K562 (cell line): ENCODE results near the gene SIGLEC6. TPM values are rescaled to one million over a fixed set of nuclear protein-coding genes. Genes with fewer than 3 reads are reported as not detected.

Experiments used
- CBX2 ChIP-seq: fragments of 200-600 bp; sonication (generic); IDR thresholded peaks from one replicate; pipeline ENCODE4 v1.6.1; 2012; ENCODE audit warnings: mild to moderate bottlenecking, low read length, inconsistent platforms; ENCODE audit not compliant: insufficient read depth, poor library complexity, severe bottlenecking
- CXXC5 ChIP-seq: fragments of 250-450 bp; sonication (Bioruptor Pico); IDR thresholded peaks from 2 replicates; pipeline ENCODE4 v1.8.0; 2022; ENCODE audit warnings: inconsistent platforms, mild to moderate bottlenecking, moderate library complexity
- DLX4 ChIP-seq: fragments of 250-450 bp; sonication (Bioruptor Pico); IDR thresholded peaks from 2 replicates; pipeline ENCODE4 v1.6.1; 2021; ENCODE audit warnings: mild to moderate bottlenecking
- ELK1 ChIP-seq: sonication (generic); formaldehyde crosslinking; IDR thresholded peaks from 2 replicates; pipeline ENCODE4 v1.8.1; 2022; ENCODE audit warnings: missing genetic modification reagents
- GABPB2 ChIP-seq: fragments of 250-450 bp; sonication (Bioruptor Pico); conservative IDR thresholded peaks from 2 replicates; pipeline ENCODE4 v1.5.1; 2021; ENCODE audit warnings: mild to moderate bottlenecking
- JUNB ChIP-seq: fragments of 450-650 bp; formaldehyde crosslinking; conservative IDR thresholded peaks from 2 replicates; pipeline ENCODE4 v1.4.0; 2020; ENCODE audit warnings: mild to moderate bottlenecking
- LARP7 ChIP-seq: fragments of 450-650 bp; IDR thresholded peaks from 2 replicates; pipeline ENCODE4 v1.6.1; 2016
- MYC ChIP-seq, 2 experiments: fragments of 250-450 bp in 1 of 2; sonication (Bioruptor Pico) in 1 of 2; IDR thresholded peaks; 2 replicates each; pipeline versions ENCODE4 v1.5.1 to v1.6.1; 2012 to 2021; ENCODE audit warnings: low read depth in 2 of 2, borderline replicate concordance in 1 of 2, improper control_type of control experiment in 1 of 2, low read length in 1 of 2, mild to moderate bottlenecking in 1 of 2, moderate library complexity in 1 of 2
- NR3C1 ChIP-seq: sonication (generic); formaldehyde crosslinking; IDR thresholded peaks from 2 replicates; pipeline ENCODE4 v1.8.1; 2022; ENCODE audit warnings: missing genetic modification reagents
- RAD51 ChIP-seq: fragments of 450-650 bp; IDR thresholded peaks from 2 replicates; pipeline ENCODE4 v1.7.1; 2016; ENCODE audit warnings: low read depth, mild to moderate bottlenecking, borderline replicate concordance
- SMARCA4 ChIP-seq: fragments of 450-650 bp; IDR thresholded peaks from 2 replicates; pipeline ENCODE4 v1.6.1; 2016
- SUPT5H ChIP-seq: fragments of 450-650 bp; IDR thresholded peaks from 2 replicates; pipeline ENCODE4 v1.6.1; 2016
- TCFL5 ChIP-seq: fragments of 250-450 bp; sonication (Bioruptor Pico); conservative IDR thresholded peaks from 2 replicates; pipeline ENCODE4 v1.6.1; 2021; ENCODE audit warnings: mild to moderate bottlenecking, moderate library complexity, matching md5 sums
- ZNF146 ChIP-seq: IDR thresholded peaks from one replicate; pipeline ENCODE4 v1.6.1; 2018; ENCODE audit warnings: missing compliant biosample characterization; ENCODE audit not compliant: unreplicated experiment
- ZNF232 ChIP-seq: sonication (generic); formaldehyde crosslinking; IDR thresholded peaks from 2 replicates; pipeline ENCODE4 v1.8.0; 2022; ENCODE audit warnings: mild to moderate bottlenecking, missing genetic modification reagents
- ZNF324 ChIP-seq: fragments of 250-450 bp; sonication (Bioruptor Pico); IDR thresholded peaks from 2 replicates; pipeline ENCODE4 v1.4.0; 2020; ENCODE audit warnings: mild to moderate bottlenecking
- polyA plus RNA-seq, 8 experiments: library from polyadenylated mRNA; depleted of rRNA in 4 of 8; stranded (reverse) in 5 of 8; unstranded in 3 of 8; fragments of >200 nt; fragmentation: Nextera tagmentation in 2 of 8; fragmentation: Illumina TruSeq in 1 of 8; extraction: Ambion mirVana in 2 of 8; extraction: Trizol in 1 of 8; gene quantifications; 2 replicates each; pipeline versions ENCODE4 v1.2.1 to v1.2.3, GENCODE V29; 2011 to 2014; ENCODE audit warnings: inconsistent platforms in 1 of 8, missing spikeins in 1 of 8
- total RNA-seq, 7 experiments: library from RNA; depleted of rRNA in 6 of 7; stranded (reverse); fragments of >200 nt in 6 of 7; fragmentation: Illumina TruSeq in 2 of 7; extraction: Trizol in 2 of 7; gene quantifications; 2 replicates each; pipeline versions ENCODE4 v1.2.1 to v1.2.3, GENCODE V29; 2011 to 2021; ENCODE audit warnings: low replicate concordance in 1 of 7
- TF ChIP-seq, protein P1 (sequence below), 2 experiments: IDR thresholded peaks; 2 replicates each; pipeline ENCODE4 v1.6.1; 2012; ENCODE audit warnings: improper control_type of control experiment in 2 of 2, low read depth in 2 of 2, low read length in 2 of 2, borderline replicate concordance in 1 of 2
- TF ChIP-seq, protein P2 (sequence below): fragments of 150-350 bp; conservative IDR thresholded peaks from 2 replicates; pipeline ENCODE4 v1.6.1; 2014; ENCODE audit warnings: low read length
- TF ChIP-seq, protein P3 (sequence below), 2 experiments: fragments of 450-650 bp in 1 of 2; sonication (generic) in 1 of 2; formaldehyde crosslinking in 1 of 2; IDR thresholded peaks in 1 of 2; conservative IDR thresholded peaks in 1 of 2; 2 replicates each; pipeline versions ENCODE4 v1.6.1 to v1.8.1; 2016 to 2023; ENCODE audit warnings: mild to moderate bottlenecking in 2 of 2, moderate library complexity in 2 of 2, inconsistent platforms in 1 of 2, missing genetic modification reagents in 1 of 2
- TF ChIP-seq, protein P4 (sequence below): sonication (generic); formaldehyde crosslinking; IDR thresholded peaks from 2 replicates; pipeline ENCODE4 v1.9.0; 2022; ENCODE audit warnings: mild to moderate bottlenecking, missing genetic modification reagents

SIGLEC6 gene
- total and polyA plus RNA-seq, 9 of the 15 experiments (the other 6 are each of a cell fraction or from before 2014, with no cell fraction given) = 0.03 to 17.5 (median 0.71) TPM

DNA sequence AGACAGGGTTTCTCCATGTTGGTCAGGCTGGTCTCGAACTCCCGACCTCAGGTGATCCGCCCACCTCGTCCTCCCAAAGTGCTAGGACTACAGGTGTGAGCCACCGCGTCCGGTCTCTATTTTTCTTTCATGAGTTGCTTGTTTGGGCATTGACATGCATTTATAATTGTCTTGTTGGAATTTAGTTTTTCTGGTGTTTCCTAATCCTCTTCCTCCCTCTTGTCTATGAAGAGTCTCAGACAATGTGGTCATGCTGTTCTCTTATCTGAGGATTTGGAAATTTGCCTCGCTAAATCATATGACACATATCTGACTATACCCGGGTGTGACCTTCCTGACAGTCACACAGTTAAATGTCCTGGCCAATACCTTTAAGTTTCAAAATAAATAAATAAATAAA lies 60.5 kb downstream of the SIGLEC6 start (continued):
- TF ChIP-seq, protein P1, sequence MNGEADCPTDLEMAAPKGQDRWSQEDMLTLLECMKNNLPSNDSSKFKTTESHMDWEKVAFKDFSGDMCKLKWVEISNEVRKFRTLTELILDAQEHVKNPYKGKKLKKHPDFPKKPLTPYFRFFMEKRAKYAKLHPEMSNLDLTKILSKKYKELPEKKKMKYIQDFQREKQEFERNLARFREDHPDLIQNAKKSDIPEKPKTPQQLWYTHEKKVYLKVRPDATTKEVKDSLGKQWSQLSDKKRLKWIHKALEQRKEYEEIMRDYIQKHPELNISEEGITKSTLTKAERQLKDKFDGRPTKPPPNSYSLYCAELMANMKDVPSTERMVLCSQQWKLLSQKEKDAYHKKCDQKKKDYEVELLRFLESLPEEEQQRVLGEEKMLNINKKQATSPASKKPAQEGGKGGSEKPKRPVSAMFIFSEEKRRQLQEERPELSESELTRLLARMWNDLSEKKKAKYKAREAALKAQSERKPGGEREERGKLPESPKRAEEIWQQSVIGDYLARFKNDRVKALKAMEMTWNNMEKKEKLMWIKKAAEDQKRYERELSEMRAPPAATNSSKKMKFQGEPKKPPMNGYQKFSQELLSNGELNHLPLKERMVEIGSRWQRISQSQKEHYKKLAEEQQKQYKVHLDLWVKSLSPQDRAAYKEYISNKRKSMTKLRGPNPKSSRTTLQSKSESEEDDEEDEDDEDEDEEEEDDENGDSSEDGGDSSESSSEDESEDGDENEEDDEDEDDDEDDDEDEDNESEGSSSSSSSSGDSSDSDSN (IDR thresholded peaks at IDR 0.05; ENCODE audit: borderline replicate concordance in 1 of 2, low read depth in 2 of 2, low read length in 2 of 2) = no peak
- no peak for TF ChIP-seq ZNF232 (CRISPR knock-in tag)
- no peak for TF ChIP-seq CBX2
- no peak for TF ChIP-seq JUNB (CRISPR knock-in tag)
- TF ChIP-seq DLX4 (CRISPR knock-in tag) = no peak
- peak; percentile 52 for TF ChIP-seq SMARCA4
- TF ChIP-seq MYC (IDR thresholded peaks at IDR 0.05; ENCODE audit: low read depth, low read length) = 0 out of 2 replicates have a peak, but pooled peaks have one; percentile 36
- no peak for TF ChIP-seq MYC (CRISPR knock-in tag; IDR thresholded peaks at IDR 0.05; ENCODE audit: borderline replicate concordance, low read depth)
- TF ChIP-seq CXXC5 (CRISPR knock-in tag) = peak; percentile 28; the same call in 1 of the 2 replicates
- no peak for TF ChIP-seq LARP7
- 0 out of 2 replicates have a peak, but pooled peaks have one; percentile 5 for TF ChIP-seq SUPT5H
- no peak for TF ChIP-seq TCFL5 (CRISPR knock-in tag)
- TF ChIP-seq, protein P2, sequence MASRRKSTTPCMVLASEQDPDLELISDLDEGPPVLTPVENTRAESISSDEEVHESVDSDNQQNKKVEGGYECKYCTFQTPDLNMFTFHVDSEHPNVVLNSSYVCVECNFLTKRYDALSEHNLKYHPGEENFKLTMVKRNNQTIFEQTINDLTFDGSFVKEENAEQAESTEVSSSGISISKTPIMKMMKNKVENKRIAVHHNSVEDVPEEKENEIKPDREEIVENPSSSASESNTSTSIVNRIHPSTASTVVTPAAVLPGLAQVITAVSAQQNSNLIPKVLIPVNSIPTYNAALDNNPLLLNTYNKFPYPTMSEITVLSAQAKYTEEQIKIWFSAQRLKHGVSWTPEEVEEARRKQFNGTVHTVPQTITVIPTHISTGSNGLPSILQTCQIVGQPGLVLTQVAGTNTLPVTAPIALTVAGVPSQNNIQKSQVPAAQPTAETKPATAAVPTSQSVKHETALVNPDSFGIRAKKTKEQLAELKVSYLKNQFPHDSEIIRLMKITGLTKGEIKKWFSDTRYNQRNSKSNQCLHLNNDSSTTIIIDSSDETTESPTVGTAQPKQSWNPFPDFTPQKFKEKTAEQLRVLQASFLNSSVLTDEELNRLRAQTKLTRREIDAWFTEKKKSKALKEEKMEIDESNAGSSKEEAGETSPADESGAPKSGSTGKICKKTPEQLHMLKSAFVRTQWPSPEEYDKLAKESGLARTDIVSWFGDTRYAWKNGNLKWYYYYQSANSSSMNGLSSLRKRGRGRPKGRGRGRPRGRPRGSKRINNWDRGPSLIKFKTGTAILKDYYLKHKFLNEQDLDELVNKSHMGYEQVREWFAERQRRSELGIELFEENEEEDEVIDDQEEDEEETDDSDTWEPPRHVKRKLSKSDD = no peak
- no peak for TF ChIP-seq NR3C1
- TF ChIP-seq ELK1 (CRISPR knock-in tag) = no peak
- no peak for TF ChIP-seq GABPB2
- TF ChIP-seq RAD51 = peak; percentile 26; the same call in 1 of the 2 replicates
- no peak for TF ChIP-seq ZNF324
- TF ChIP-seq, protein P3, sequence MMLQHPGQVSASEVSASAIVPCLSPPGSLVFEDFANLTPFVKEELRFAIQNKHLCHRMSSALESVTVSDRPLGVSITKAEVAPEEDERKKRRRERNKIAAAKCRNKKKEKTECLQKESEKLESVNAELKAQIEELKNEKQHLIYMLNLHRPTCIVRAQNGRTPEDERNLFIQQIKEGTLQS (IDR thresholded peaks at IDR 0.05) = peak; percentile 34; the same call in 1 of the 2 replicates
- TF ChIP-seq, protein P3 (CRISPR knock-in tag; conservative IDR thresholded peaks at IDR 0.05) = no peak
- no peak for TF ChIP-seq ZNF146 (CRISPR knock-in tag)
- TF ChIP-seq, protein P4, sequence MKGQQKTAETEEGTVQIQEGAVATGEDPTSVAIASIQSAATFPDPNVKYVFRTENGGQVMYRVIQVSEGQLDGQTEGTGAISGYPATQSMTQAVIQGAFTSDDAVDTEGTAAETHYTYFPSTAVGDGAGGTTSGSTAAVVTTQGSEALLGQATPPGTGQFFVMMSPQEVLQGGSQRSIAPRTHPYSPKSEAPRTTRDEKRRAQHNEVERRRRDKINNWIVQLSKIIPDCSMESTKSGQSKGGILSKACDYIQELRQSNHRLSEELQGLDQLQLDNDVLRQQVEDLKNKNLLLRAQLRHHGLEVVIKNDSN (CRISPR knock-in tag) = no peak
